Omental fat pad (tissue), 4 donors: ENCODE data around the gene WDR44. TPM values are rescaled to one million over a fixed set of nuclear protein-coding genes. Genes with fewer than 3 reads are reported as not detected.

Source experiments
- ATAC-seq: fragments of 150-250 bp; one replicate; pipeline ENCODE4 v1.9.1; 2016; ENCODE audit warnings: mild to moderate bottlenecking, moderate library complexity; ENCODE audit not compliant: low FRiP score
- DNase-seq: peaks from one replicate; pipeline ENCODE4 v3.0.0-alpha.2; 2019; ENCODE audit warnings: low spot score
- CTCF ChIP-seq, 3 donors: fragments of 450-650 bp; IDR thresholded peaks; one replicate each; pipeline ENCODE4 v1.5.1; 2016 to 2017; ENCODE audit warnings: antibody characterized with exemption in 3 of 3, mild to moderate bottlenecking in 3 of 3, moderate library complexity in 2 of 3
- total RNA-seq, 4 donors: library from RNA; depleted of rRNA; stranded (reverse); fragments of >200 nt; gene quantifications; one replicate each; pipeline ENCODE4 v1.1.0, GENCODE V29; 2016

The WDR44 gene
- total RNA-seq, 4 donors from 2014 or later, result 16.3 to 21.2 (median 19.7) TPM

GRCh38 chrX:118373538-118373937 lies 27.6 kb downstream of the WDR44 start:
- no peak for DNase-seq
- no peak for ATAC-seq
- no peak for TF ChIP-seq CTCF (IDR thresholded peaks at IDR 0.05)

GRCh38 chrX:118383120-118383519 lies 37.2 kb downstream of the WDR44 start:
- TF ChIP-seq CTCF (IDR thresholded peaks at IDR 0.05), result no peak
- ATAC-seq (peak; percentile 54), DNase-seq (no peak)

- TF ChIP-seq CTCF (IDR thresholded peaks at IDR 0.05), result no peak
- ATAC-seq, result no peak
- DNase-seq, result no peak
These were observed 46.8 kb downstream of the WDR44 start for GRCh38 chrX:118392716-118393115.

GRCh38 chrX:118396113-118396512 lies 50.2 kb downstream of the WDR44 start:
- no peak for ATAC-seq

GRCh38 chrX:118418811-118419251 lies 72.9 kb downstream of the WDR44 start:
- TF ChIP-seq CTCF (IDR thresholded peaks at IDR 0.05), result no peak
- no peak for DNase-seq
- no peak for ATAC-seq

More at GRCh38 chrX:118396113-118396512, 50.2 kb downstream of the WDR44 start:
- no peak for TF ChIP-seq CTCF (IDR thresholded peaks at IDR 0.05)
- no peak for DNase-seq

GRCh38 chrX:118420462-118420861 lies 74.6 kb downstream of the WDR44 start:
- DNase-seq (no peak), ATAC-seq (peak; percentile 97)
- TF ChIP-seq CTCF (IDR thresholded peaks at IDR 0.05), result no peak

GRCh38 chrX:118423558-118423957 lies 77.7 kb downstream of the WDR44 start:
- TF ChIP-seq CTCF (IDR thresholded peaks at IDR 0.05), result no peak
- ATAC-seq (no peak), DNase-seq (no peak)
